Smooth muscle cell of bladder (primary cell): Measurements from ENCODE around the gene SUCLA2. TPM values are rescaled to one million over a fixed set of nuclear protein-coding genes. Genes with fewer than 3 reads are reported as not detected.

Experiments
- total RNA-seq: library from RNA; depleted of rRNA; stranded (reverse); fragments of >200 nt; gene quantifications from 2 replicates; pipeline ENCODE4 v1.2.3, GENCODE V29; 2014

Gene SUCLA2
- total RNA-seq, result 42.2 and 47.8 TPM in 2 replicates

GRCh38 chr13:48001114-48001881 lies at the start of gene SUCLA2:
Gene SUCLA2, minus strand, starts transcription at chr13:48001273. Its CDS starts 4 bp downstream, at chr13:48001269.

GRCh38 chr13:48037346-48038173 lies 36.5 kb upstream of the SUCLA2 start, which contains the start of gene NUDT15:
Gene NUDT15, plus strand, starts transcription at chr13:48037726. Its CDS starts 21 bp downstream, at chr13:48037747.

Other genes with a start within 250 kb of the SUCLA2 start
- 10.2 and 14.1 TPM in 2 replicates for gene NUDT15, start 36.5 kb upstream of the SUCLA2 start, total RNA-seq
- 21.2 and 25.9 TPM in 2 replicates for gene MED4, start 93.8 kb upstream of the SUCLA2 start, total RNA-seq
- gene ITM2B, start 231.9 kb upstream of the SUCLA2 start, total RNA-seq, result 126 and 161 TPM in 2 replicates